Measurements from ENCODE around the gene ECHDC3. TPM values are rescaled to one million over a fixed set of nuclear protein-coding genes. Genes with fewer than 3 reads are reported as not detected.

Gene ECHDC3
- total RNA-seq, 1 donor from 2014 or later = not detected

GRCh38 chr10:11746883-11747539 is 4.8 kb downstream of the ECHDC3 start:
- intact Hi-C loops (cut with micrococcal nuclease) = no loop called here

GRCh38 chr10:11748866-11749265 is 6.7 kb downstream of the ECHDC3 start:
- intact Hi-C loops (cut with micrococcal nuclease) = no loop called here

GRCh38 chr10:11750420-11750819 is 8.2 kb downstream of the ECHDC3 start:
- intact Hi-C loops (cut with micrococcal nuclease) = loop anchor here (10.0 kb wide), 1 partner anchor 146 kb away; no protein-coding TSS in a partner anchor

- intact Hi-C loops (cut with micrococcal nuclease) = loop anchor here (10.0 kb wide), 1 partner anchor 149 kb away; no protein-coding TSS in a partner anchor
Measured at GRCh38 chr10:11754173-11754572, 12.0 kb downstream of the ECHDC3 start.

GRCh38 chr10:11754620-11755019 is 12.4 kb downstream of the ECHDC3 start:
- intact Hi-C loops (cut with micrococcal nuclease) = loop anchor here (10.0 kb wide), 1 partner anchor 150 kb away; no protein-coding TSS in a partner anchor

GRCh38 chr10:11755512-11756263 is 13.5 kb downstream of the ECHDC3 start:
- intact Hi-C loops (cut with micrococcal nuclease) = loop anchor here (10.0 kb wide), 1 partner anchor 151 kb away; no protein-coding TSS in a partner anchor

GRCh38 chr10:11756766-11757315 is 14.7 kb downstream of the ECHDC3 start:
- intact Hi-C loops (cut with micrococcal nuclease) = loop anchor here (10.0 kb wide), 1 partner anchor 152 kb away; no protein-coding TSS in a partner anchor

GRCh38 chr10:11757454-11757820 is 15.3 kb downstream of the ECHDC3 start:
- intact Hi-C loops (cut with micrococcal nuclease) = loop anchor here (10.0 kb wide), 1 partner anchor 153 kb away; no protein-coding TSS in a partner anchor

GRCh38 chr10:11757821-11758463 is 15.8 kb downstream of the ECHDC3 start:
- intact Hi-C loops (cut with micrococcal nuclease) = loop anchor here (1.0 to 10.0 kb wide), 2 partner anchors 153 to 243 kb away; no protein-coding TSS in a partner anchor

GRCh38 chr10:11758527-11759236 is 16.5 kb downstream of the ECHDC3 start:
- intact Hi-C loops (cut with micrococcal nuclease) = loop anchor here (1.0 to 10.0 kb wide), 2 partner anchors 154 to 243 kb away; no protein-coding TSS in a partner anchor

GRCh38 chr10:11759347-11759746 is 17.2 kb downstream of the ECHDC3 start:
- intact Hi-C loops (cut with micrococcal nuclease) = loop anchor here (10.0 kb wide), 1 partner anchor 155 kb away; no protein-coding TSS in a partner anchor

GRCh38 chr10:11760151-11760550 is 18.0 kb downstream of the ECHDC3 start:
- intact Hi-C loops (cut with micrococcal nuclease) = no loop called here

- intact Hi-C loops (cut with micrococcal nuclease) = no loop called here
Measured at GRCh38 chr10:11760861-11761260, 18.7 kb downstream of the ECHDC3 start.

GRCh38 chr10:11761431-11761830 is 19.2 kb downstream of the ECHDC3 start:
- intact Hi-C loops (cut with micrococcal nuclease) = no loop called here

GRCh38 chr10:11762706-11763500 is 20.7 kb downstream of the ECHDC3 start:
- intact Hi-C loops (cut with micrococcal nuclease) = no loop called here

GRCh38 chr10:11763501-11763861 is 21.3 kb downstream of the ECHDC3 start:
- intact Hi-C loops (cut with micrococcal nuclease) = no loop called here

- intact Hi-C loops (cut with micrococcal nuclease) = no loop called here
Measured at GRCh38 chr10:11765141-11765540, 23.0 kb downstream of the ECHDC3 start.

GRCh38 chr10:11772575-11773288 is 30.6 kb downstream of the ECHDC3 start:
- intact Hi-C loops (cut with micrococcal nuclease) = no loop called here

- intact Hi-C loops (cut with micrococcal nuclease) = no loop called here
Measured at GRCh38 chr10:11773761-11774441, 31.7 kb downstream of the ECHDC3 start.

Data from T-helper 2 cell treated with Interferon-gamma antibody and Interleukin-4, amounts not matched to agents 100 ng/mL and 5 ng/mL, for 36 hours (primary cell).